H1 (cell line): Measurements from ENCODE around the gene METTL1. TPM values are rescaled to one million over a fixed set of nuclear protein-coding genes. Genes with fewer than 3 reads are reported as not detected.
A peak's percentile ranks its signal among the peaks of the same experiment; 100 is the strongest.

Experiments used
- CTCF ChIA-PET: fragments of 300-600 bp; sonication (Branson Sonifier 250); formaldehyde crosslinking; loops from one replicate; lab custom pipeline; 2021; ENCODE audit not compliant: partially characterized antibody; lab: Charles Lee
- POLR2A ChIA-PET: fragments of 300-600 bp; sonication (Branson Sonifier 250); formaldehyde crosslinking; loops from one replicate; lab custom pipeline; 2021; ENCODE audit warnings: inconsistent platforms; ENCODE audit not compliant: partially characterized antibody; lab: Charles Lee
- DNase-seq, 2 experiments: peaks; one replicate each; pipeline versions ENCODE4 v3.0.0 to v3.0.0-alpha.2; 2010 to 2022; ENCODE audit warnings: low spot score in 2 of 2, low read depth in 1 of 2, mixed read lengths in 1 of 2
- FAIRE-seq: peaks from 2 replicates; lab custom pipeline; 2011; peaks lifted over from hg19 to GRCh38; lab: Jason Lieb, UNC
- H2AFZ ChIP-seq: 2 replicates; pipeline ENCODE4 v1.8.1; 2012; ENCODE audit warnings: low read length, inconsistent platforms
- H2AK5ac ChIP-seq: 2 replicates; pipeline ENCODE4 v1.6.1; 2013; ENCODE audit warnings: low read depth, low read length
- H2BK120ac ChIP-seq: replicated peaks from 2 replicates; pipeline ENCODE3; 2013; ENCODE audit warnings: low read depth, low read length, inconsistent platforms
- H2BK12ac ChIP-seq: 2 replicates; pipeline ENCODE4 v1.6.1; 2013; ENCODE audit warnings: low read depth, low read length
- H2BK15ac ChIP-seq: 2 replicates; pipeline ENCODE4 v1.6.1; 2013; ENCODE audit warnings: low read length
- H2BK20ac ChIP-seq: 2 replicates; pipeline ENCODE4 v1.6.1; 2013; ENCODE audit warnings: low read length
- H2BK5ac ChIP-seq: 2 replicates; pipeline ENCODE4 v1.6.1; 2013; ENCODE audit warnings: low read depth, low read length
- H3K14ac ChIP-seq: 2 replicates; pipeline ENCODE4 v1.6.1; 2013; ENCODE audit warnings: inconsistent platforms; ENCODE audit not compliant: insufficient read length
- H3K18ac ChIP-seq: 2 replicates; pipeline ENCODE4 v1.6.1; 2013; ENCODE audit warnings: low read length; ENCODE audit errors: extremely low read depth
- H3K23ac ChIP-seq: 2 replicates; pipeline ENCODE4 v1.6.1; 2013; ENCODE audit warnings: inconsistent platforms; ENCODE audit not compliant: insufficient read length
- H3K23me2 ChIP-seq: 2 replicates; pipeline ENCODE4 v1.6.1; 2013; ENCODE audit warnings: low read depth, low read length
- H3K27ac ChIP-seq: 2 replicates; pipeline ENCODE4 v1.6.1; 2011; ENCODE audit warnings: low read depth, low read length, inconsistent platforms
- H3K27me3 ChIP-seq, 4 experiments: replicated peaks in 1 of 4; 1 replicate in 1 of 4; 2 replicates in 3 of 4; pipeline versions ENCODE4 v1.6.1 to v1.8.1; 2011 to 2013; ENCODE audit warnings: low read length in 3 of 4, mild to moderate bottlenecking in 3 of 4, inconsistent platforms in 2 of 4, mixed read lengths in 2 of 4, moderate library complexity in 1 of 4; ENCODE audit not compliant: control insufficient read depth in 3 of 4, insufficient read depth in 3 of 4; ENCODE audit errors: extremely low read depth in 1 of 4
- H3K36me3 ChIP-seq, 4 experiments: 2 replicates each; pipeline versions ENCODE4 v1.6.1 to v1.8.1; 2011 to 2013; ENCODE audit warnings: mild to moderate bottlenecking in 4 of 4, low read length in 3 of 4, moderate library complexity in 2 of 4, control low read depth in 1 of 4, inconsistent platforms in 1 of 4; ENCODE audit not compliant: insufficient read depth in 4 of 4, control insufficient read depth in 2 of 4
- H3K4ac ChIP-seq: replicated peaks from 2 replicates; pipeline ENCODE3; 2013; ENCODE audit warnings: low read length, low read depth, mixed read lengths, inconsistent platforms; ENCODE audit not compliant: insufficient read length
- H3K4me1 ChIP-seq, 4 experiments: replicated peaks in 1 of 4; 1 replicate in 1 of 4; 2 replicates in 3 of 4; pipeline versions ENCODE4 v1.6.1 to v1.8.1; 2011 to 2013; ENCODE audit warnings: low read length in 3 of 4, inconsistent platforms in 2 of 4, mixed read lengths in 1 of 4; ENCODE audit not compliant: insufficient read depth in 4 of 4, control insufficient read depth in 3 of 4
- H3K4me2 ChIP-seq, 2 experiments: 2 replicates each; pipeline versions ENCODE4 v1.6.1 to v1.8.1; 2011 to 2013; ENCODE audit warnings: low read depth in 2 of 2, low read length in 2 of 2, control low read depth in 1 of 2, inconsistent platforms in 1 of 2, mild to moderate bottlenecking in 1 of 2; ENCODE audit not compliant: insufficient read depth in 1 of 2
- H3K4me3 ChIP-seq, 4 experiments: fragments of 200-600, 300-600 bp in 1 of 4; sonication (generic), shearing (Covaris generic), sonication (Bioruptor Twin) in 1 of 4; 2 replicates each; pipeline versions ENCODE4 v1.5.1 to v1.8.1; 2011 to 2016; ENCODE audit warnings: low read length in 4 of 4, low read depth in 3 of 4, control low read depth in 2 of 4, inconsistent platforms in 2 of 4, mild to moderate bottlenecking in 2 of 4, mixed read lengths in 1 of 4, moderate library complexity in 1 of 4; ENCODE audit not compliant: insufficient read depth in 2 of 4; ENCODE audit errors: extremely low read depth in 1 of 4
- H3K56ac ChIP-seq: replicated peaks from 2 replicates; pipeline ENCODE3; 2013; ENCODE audit warnings: low read depth, mild to moderate bottlenecking, mixed read lengths, low read length, inconsistent platforms; ENCODE audit not compliant: insufficient read length
- H3K79me1 ChIP-seq: 2 replicates; pipeline ENCODE4 v1.6.1; 2013; ENCODE audit warnings: low read depth, low read length, control low read depth
- H3K79me2 ChIP-seq, 2 experiments: 2 replicates each; pipeline versions ENCODE4 v1.6.1 to v1.8.1; 2012 to 2013; ENCODE audit warnings: low read length in 2 of 2, mild to moderate bottlenecking in 2 of 2, inconsistent platforms in 1 of 2; ENCODE audit not compliant: insufficient read depth in 2 of 2, control insufficient read depth in 1 of 2
- H3K9ac ChIP-seq, 4 experiments: replicated peaks in 1 of 4; 1 replicate in 1 of 4; 2 replicates in 3 of 4; pipeline versions ENCODE4 v1.6.1 to v1.8.1; 2011 to 2013; ENCODE audit warnings: low read depth in 3 of 4, low read length in 3 of 4, control low read depth in 2 of 4, mild to moderate bottlenecking in 2 of 4, moderate library complexity in 2 of 4, inconsistent platforms in 1 of 4; ENCODE audit errors: extremely low read depth in 1 of 4
- H3K9me3 ChIP-seq, 2 experiments: 2 replicates each; pipeline versions ENCODE4 v1.6.1 to v1.8.1; 2012 to 2013; ENCODE audit warnings: mild to moderate bottlenecking in 2 of 2, moderate library complexity in 2 of 2, control low read depth in 1 of 2, inconsistent platforms in 1 of 2, low read depth in 1 of 2, low read length in 1 of 2, mixed read lengths in 1 of 2; ENCODE audit not compliant: insufficient read depth in 2 of 2
- H4K20me1 ChIP-seq, 2 experiments: replicated peaks in 1 of 2; 2 replicates each; pipeline versions ENCODE3 to v1.8.1; 2011 to 2013; ENCODE audit warnings: inconsistent platforms in 2 of 2, low read length in 2 of 2, mild to moderate bottlenecking in 1 of 2; ENCODE audit not compliant: insufficient read depth in 2 of 2, control insufficient read depth in 1 of 2
- H4K5ac ChIP-seq: 2 replicates; pipeline ENCODE4 v1.6.1; 2013; ENCODE audit warnings: low read length, low read depth, mixed read lengths, inconsistent platforms; ENCODE audit not compliant: insufficient read length
- H4K8ac ChIP-seq: 2 replicates; pipeline ENCODE4 v1.8.0; 2013; ENCODE audit warnings: mild to moderate bottlenecking, moderate library complexity, low read length, inconsistent platforms; ENCODE audit not compliant: insufficient read depth; ENCODE audit errors: extremely low read depth
- H4K91ac ChIP-seq: replicated peaks from 2 replicates; pipeline ENCODE3; 2013; ENCODE audit warnings: low read length, mixed read lengths, inconsistent platforms; ENCODE audit not compliant: insufficient read length
- CHD2 ChIP-seq: IDR thresholded peaks from 2 replicates; pipeline ENCODE4 v1.6.1; 2012; ENCODE audit warnings: low read length, improper control_type of control experiment
- KDM4A ChIP-seq: IDR thresholded peaks from one replicate; pipeline ENCODE4 v1.7.1; 2012; ENCODE audit warnings: low read depth, mild to moderate bottlenecking, moderate library complexity, low read length, inconsistent platforms; ENCODE audit not compliant: severe bottlenecking
- MAFK ChIP-seq: IDR thresholded peaks from 2 replicates; pipeline ENCODE4 v1.6.1; 2012; ENCODE audit warnings: low read depth, mild to moderate bottlenecking, improper control_type of control experiment, low read length
- RBBP5 ChIP-seq: IDR thresholded peaks from 2 replicates; pipeline ENCODE4 v1.7.1; 2012; ENCODE audit warnings: low read depth, mild to moderate bottlenecking, inconsistent platforms, low read length, moderate library complexity, borderline replicate concordance
- RNF2 ChIP-seq: fragments of 200-900, 300-1000 bp; sonication (generic); IDR thresholded peaks from 2 replicates; pipeline ENCODE4 v1.7.1; 2016; ENCODE audit warnings: borderline replicate concordance, low read depth, mild to moderate bottlenecking, antibody characterized with exemption, low read length; ENCODE audit not compliant: poor library complexity, severe bottlenecking; ENCODE audit errors: missing control alignments
- SP4 ChIP-seq: IDR thresholded peaks from 2 replicates; pipeline ENCODE4 v1.6.1; 2012; ENCODE audit warnings: low read length, inconsistent platforms
- SUZ12 ChIP-seq: fragments of 200-600 bp; sonication (generic); IDR thresholded peaks from 2 replicates; pipeline ENCODE4 v1.6.1; 2012; ENCODE audit warnings: mild to moderate bottlenecking, inconsistent platforms, low read length, moderate library complexity, mixed read lengths
- TBP ChIP-seq: IDR thresholded peaks from 2 replicates; pipeline ENCODE4 v1.6.1; 2011; ENCODE audit warnings: low read depth, low read length, improper control_type of control experiment
- USF2 ChIP-seq: IDR thresholded peaks from 2 replicates; pipeline ENCODE4 v1.6.1; 2011; ENCODE audit warnings: low read length, improper control_type of control experiment
- ZNF274 ChIP-seq: IDR thresholded peaks from 2 replicates; pipeline ENCODE4 v1.7.0; 2012; ENCODE audit warnings: low read length, borderline replicate concordance; ENCODE audit errors: extremely low read depth
- WGBS, 2 experiments: shearing (Covaris generic) in 1 of 2; methylation state at CpG; one replicate each; pipeline versions ENCODE4 v1.1.6 to v1.1.7; 2013 to 2015; ENCODE audit warnings: low lambda C conversion rate in 2 of 2, mixed read lengths in 2 of 2, inconsistent platforms in 1 of 2, low coverage in 1 of 2, missing lambda C conversion rate in 1 of 2; ENCODE audit not compliant: insufficient replicate concordance in 2 of 2, insufficient coverage in 1 of 2, insufficient read length in 1 of 2; ENCODE audit errors: extremely low coverage in 1 of 2, missing lambda C conversion rate in 1 of 2; 5-methylcytosine and 5-hydroxymethylcytosine counted together
- polyA plus RNA-seq, 7 experiments: library from polyadenylated mRNA; depleted of rRNA in 3 of 7; stranded (reverse) in 5 of 7; unstranded in 2 of 7; fragments of >200 nt in 5 of 7; fragments of 200-250 nt in 2 of 7; gene quantifications; 1 replicate in 5 of 7; 2 replicates in 1 of 7; 4 replicates in 1 of 7; pipeline versions ENCODE4 v1.2.1 to v1.2.3, GENCODE V29; 2011 to 2013; ENCODE audit warnings: missing spikeins in 2 of 7, mixed read lengths in 2 of 7
- total RNA-seq: library from RNA; stranded (reverse); fragmentation: NEBNext Ultra II Directional; extraction: Animal tissue kit (Norgen Biotek cat#: 25700); gene quantifications from 2 replicates; pipeline ENCODE4 v1.2.1, GENCODE V29; 2021

The METTL1 gene
- total and polyA plus RNA-seq, 2 of the 8 experiments (the other 6 are each of a cell fraction or from before 2014, with no cell fraction given) = 40.5 to 46.0 TPM

GRCh38 chr12:57770734-57771133, 1.2 kb downstream of the METTL1 start:
- H2BK12ac ChIP-seq = no peak overlapping the region
- H3K4me2 ChIP-seq = peak overlapping the region; percentile 96 to 99; a peak in 2 of 4 replicates
- H3K79me1 ChIP-seq = no peaks in the 10 kb centered on the region; the same call in 1 of the 2 replicates
- H2AFZ ChIP-seq = no peak overlapping the region
- H3K4me3 ChIP-seq = no peak overlapping the region; a peak in 1 of 8 replicates
- 92% methylated on average over 4 of the region's 4 CpGs; no CpG with 5 or more reads in 1 of the 2 experiments for WGBS, 2 experiments
- H2AK5ac ChIP-seq = 0 out of 2 replicates have a peak overlapping the region, but pooled peaks have one; percentile 65
- H4K20me1 ChIP-seq = peaks cover 0 to 4% of the 10 kb centered on the region in 2 experiments
- H4K91ac ChIP-seq = no peak overlapping the region
- no peak overlapping the region for H4K5ac ChIP-seq
- no peak overlapping the region for H3K23ac ChIP-seq
- peaks cover 21% of the 10 kb centered on the region; the same call in 1 of the 2 replicates for H3K23me2 ChIP-seq
- no peak overlapping the region for H2BK20ac ChIP-seq
- H3K4me1 ChIP-seq = peaks cover 8 to 21% (median 14%) of the 10 kb centered on the region in 4 experiments
- H3K4ac ChIP-seq = no peak overlapping the region
- H3K9ac ChIP-seq = no peak overlapping the region
- POLR2A ChIA-PET = interaction anchor here (1.1 to 1.2 kb wide), 4 partner anchors 10 to 34 kb away, joined by 3 to 4 read pairs (median 3); no protein-coding TSS in a partner anchor
- H4K8ac ChIP-seq = peak overlapping the region; percentile 66; the same call in 1 of the 2 replicates
- H3K79me2 ChIP-seq = 0 out of 4 replicates have a peak, but pooled peaks cover 0 to 7% of the 10 kb centered on the region in 2 experiments
- DNase-seq (no peak), FAIRE-seq (no peak)
- no peak overlapping the region for H2BK5ac ChIP-seq
- no peak overlapping the region for H3K27ac ChIP-seq
- no peak overlapping the region for H3K18ac ChIP-seq
- H3K27me3 ChIP-seq = peaks cover 7 to 18% (median 14%) of the 10 kb centered on the region in 4 experiments; a peak in 6 of 7 replicates
- H3K14ac ChIP-seq = no peak overlapping the region
- no peak overlapping the region for H2BK15ac ChIP-seq
- peaks cover 11 to 17% (median 14%) of the 10 kb centered on the region in 4 experiments; a peak in 7 of 8 replicates for H3K36me3 ChIP-seq
- H3K56ac ChIP-seq = no peak overlapping the region
- H3K9me3 ChIP-seq = no peaks in the 10 kb centered on the region
- CTCF ChIA-PET = interaction anchor here (1.0 to 1.6 kb wide), 4 partner anchors 9 to 14 kb away, joined by 3 to 7 read pairs (median 3); no protein-coding TSS in a partner anchor
- no peak overlapping the region for H2BK120ac ChIP-seq
- no peak for TF ChIP-seq USF2
- no peak for TF ChIP-seq KDM4A
- TF ChIP-seq TBP = no peak
- TF ChIP-seq RBBP5 = no peak
- no peak for TF ChIP-seq SUZ12
- TF ChIP-seq ZNF274 = no peak
- TF ChIP-seq MAFK = no peak
- TF ChIP-seq SP4 = no peak
- TF ChIP-seq RNF2 = no peak
- no peak for TF ChIP-seq CHD2
